Activated CD4-positive, alpha-beta T cell treated with anti-CD3 and anti-CD28 coated beads, Interleukin-10, Interleukin-2, amounts not matched to agents 100 ng/mL and 50 ng/mL, durations not matched to agents 16 hours and 8 hours (primary cell): ENCODE measurements around the gene IL1RAPL1.

Experiments
- DNase-seq: peaks from one replicate; pipeline ENCODE4 v3.0.0-alpha.2; 2020

Gene IL1RAPL1

DNA sequence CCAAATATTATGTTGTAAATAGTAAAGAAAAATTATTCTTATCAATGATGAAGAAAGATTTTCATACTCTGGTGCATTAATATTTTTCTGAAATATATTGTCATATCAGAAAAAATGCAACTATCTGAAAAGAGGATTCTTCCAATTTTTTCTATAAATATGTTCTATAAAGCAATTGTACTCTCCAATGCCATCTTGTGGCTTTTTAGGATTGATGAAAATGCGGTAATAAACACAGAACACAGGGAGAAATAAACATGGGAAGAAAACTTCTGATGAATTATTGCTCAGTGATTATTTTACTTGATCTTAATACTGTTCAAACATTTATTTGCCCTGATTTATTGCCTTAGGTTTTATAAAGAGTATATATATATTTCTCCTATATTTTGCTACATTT, 215.4 kb downstream of the IL1RAPL1 start:
- DNase-seq, result no peak

DNA sequence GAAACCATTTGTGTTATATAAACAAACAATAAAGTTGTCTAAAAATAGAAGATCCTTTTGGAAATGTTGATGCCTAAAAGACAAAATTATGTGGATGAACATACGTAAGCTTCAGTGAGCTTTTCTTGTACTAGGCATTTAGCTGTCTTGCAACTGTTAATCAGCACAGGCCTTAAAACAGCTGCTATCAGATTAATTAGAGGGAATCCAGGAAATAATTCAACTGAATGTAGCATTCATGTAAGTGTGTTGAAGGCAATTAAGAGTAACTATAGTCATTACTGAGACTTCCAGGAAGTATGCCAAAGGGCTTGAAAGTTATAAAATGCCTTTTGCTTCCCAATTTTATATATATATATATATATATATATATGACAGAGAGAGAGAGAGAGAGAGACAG, 248.7 kb downstream of the IL1RAPL1 start:
- DNase-seq, result no peak

DNA sequence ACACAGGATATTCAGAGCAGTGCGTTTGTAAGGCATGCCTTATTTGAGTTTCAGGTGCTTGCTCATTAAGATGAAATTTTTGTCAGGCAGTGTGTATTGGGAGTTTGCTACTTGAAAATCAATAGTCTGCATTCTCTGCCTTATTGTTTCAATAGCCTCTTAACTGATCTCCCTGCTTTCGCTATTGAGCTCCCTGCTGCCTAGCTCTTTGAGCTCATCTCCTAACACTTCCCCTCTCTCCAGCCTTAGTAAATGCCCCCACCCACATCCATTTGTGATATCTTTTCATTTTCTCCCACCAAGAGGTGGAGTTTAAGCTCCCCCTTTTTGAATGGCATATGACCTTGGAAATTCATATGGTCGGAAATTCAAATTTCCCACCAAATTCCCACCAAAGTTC, 256.6 kb downstream of the IL1RAPL1 start:
- DNase-seq, result no peak

GRCh38 chrX:28847423-28847822, 260.2 kb downstream of the IL1RAPL1 start:
- DNase-seq, result no peak

DNA sequence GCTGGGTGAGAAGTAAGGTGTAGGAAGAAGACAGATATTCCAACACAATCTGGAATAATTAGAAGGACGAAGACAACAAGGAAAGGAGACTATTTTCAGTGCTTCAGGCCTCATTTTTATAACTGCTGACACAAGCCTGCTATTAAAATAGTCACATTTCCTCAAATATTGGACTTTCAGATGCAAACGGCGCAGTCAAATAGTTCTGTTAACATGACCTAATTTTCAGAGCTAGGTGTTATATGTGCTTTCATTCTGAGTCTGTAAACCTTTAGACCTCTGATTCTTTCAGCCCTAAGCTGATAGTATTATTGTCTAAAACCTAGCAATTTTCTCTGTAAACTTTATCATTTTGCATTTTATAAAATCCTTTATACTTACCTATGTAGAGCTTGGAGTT, 261.5 kb downstream of the IL1RAPL1 start:
- DNase-seq, result no peak

- DNase-seq, result no peak
Observed at GRCh38 chrX:28850955-28851354, 263.7 kb downstream of the IL1RAPL1 start.

GRCh38 chrX:28851871-28852270, 264.6 kb downstream of the IL1RAPL1 start:
- DNase-seq, result no peak

- no peak for DNase-seq
Observed at GRCh38 chrX:28854637-28855036, 267.4 kb downstream of the IL1RAPL1 start.

DNA sequence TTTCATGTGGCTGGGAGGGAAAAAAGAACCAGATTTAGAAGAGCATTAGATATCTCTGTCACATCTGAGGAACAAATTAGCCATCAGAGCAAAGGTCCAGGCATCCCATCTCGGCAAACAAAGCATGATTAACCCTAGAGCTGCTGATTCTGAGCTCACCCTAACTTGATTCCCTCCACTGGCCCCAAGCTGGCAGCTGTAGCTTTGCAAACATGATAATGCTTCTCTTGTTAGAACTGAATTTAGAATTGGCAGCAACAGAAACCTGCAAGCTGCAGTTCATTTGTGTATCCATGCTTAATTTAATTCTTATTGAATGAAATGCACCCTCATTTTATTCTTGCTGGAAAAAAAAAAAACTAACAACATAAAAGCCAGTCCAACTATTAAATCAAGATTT, 289.2 kb downstream of the IL1RAPL1 start:
- DNase-seq, result no peak

GRCh38 chrX:28876901-28877300, 289.7 kb downstream of the IL1RAPL1 start:
- DNase-seq, result no peak

DNA sequence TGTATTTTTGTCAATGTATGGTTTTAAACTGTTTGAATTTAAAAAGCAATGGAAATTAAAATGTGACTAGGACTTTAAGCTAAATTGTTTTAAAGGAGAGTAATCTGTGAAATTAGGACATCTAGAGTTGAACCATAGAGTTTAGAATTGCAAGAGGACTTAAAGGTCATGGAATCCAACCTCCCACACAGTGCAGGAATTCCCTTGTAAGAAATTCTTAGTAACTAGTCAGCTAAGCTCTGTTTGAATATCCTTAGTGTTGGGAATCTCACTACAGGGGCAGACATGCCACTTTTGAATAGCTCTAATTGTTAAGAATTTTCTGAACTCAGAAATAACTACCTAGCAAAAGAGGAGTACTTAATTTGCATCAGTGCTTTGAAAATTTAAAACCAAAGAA, 292.9 kb downstream of the IL1RAPL1 start:
- DNase-seq, result no peak

DNA sequence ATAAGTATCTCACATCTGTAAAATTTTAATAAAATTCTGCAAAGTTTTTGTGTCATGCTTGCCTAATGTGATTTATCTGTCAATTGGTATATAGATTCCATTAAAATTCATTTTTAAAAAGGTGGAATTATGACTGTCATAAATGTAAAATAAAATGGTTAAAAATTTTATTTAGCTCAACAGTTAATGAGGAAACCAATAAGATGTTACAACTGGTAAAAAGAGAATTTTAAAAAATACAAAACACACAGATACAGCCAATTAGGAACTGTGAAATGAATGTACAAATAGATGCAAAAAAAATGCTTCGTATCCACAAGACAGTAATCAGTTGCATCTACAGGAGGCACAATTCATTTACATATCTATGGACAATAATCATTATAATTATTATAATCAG, 297.6 kb downstream of the IL1RAPL1 start:
- no peak for DNase-seq

- DNase-seq, result no peak
Observed at GRCh38 chrX:28888416-28888815, 301.2 kb downstream of the IL1RAPL1 start.

- DNase-seq, result no peak
Observed at GRCh38 chrX:28889591-28890090, 302.4 kb downstream of the IL1RAPL1 start.

DNA sequence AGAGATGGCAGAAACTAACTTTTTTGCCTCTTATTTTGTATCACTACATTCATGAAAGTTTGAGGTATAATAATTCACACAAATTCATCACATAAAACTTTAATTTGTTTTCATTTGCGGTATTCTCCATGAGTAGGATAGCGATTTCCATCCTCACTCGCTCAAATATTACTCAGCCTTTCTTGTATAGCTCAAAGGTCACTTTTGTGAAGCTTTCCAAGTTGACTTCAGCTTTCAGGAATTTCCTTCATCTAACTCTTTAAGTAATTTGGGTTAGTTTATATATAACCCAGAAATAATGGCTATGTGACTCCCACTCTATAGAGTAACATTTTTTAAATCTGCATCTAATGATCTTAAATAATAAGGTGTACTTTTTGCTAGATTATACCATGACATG, 314.4 kb downstream of the IL1RAPL1 start:
- DNase-seq, result no peak

DNA sequence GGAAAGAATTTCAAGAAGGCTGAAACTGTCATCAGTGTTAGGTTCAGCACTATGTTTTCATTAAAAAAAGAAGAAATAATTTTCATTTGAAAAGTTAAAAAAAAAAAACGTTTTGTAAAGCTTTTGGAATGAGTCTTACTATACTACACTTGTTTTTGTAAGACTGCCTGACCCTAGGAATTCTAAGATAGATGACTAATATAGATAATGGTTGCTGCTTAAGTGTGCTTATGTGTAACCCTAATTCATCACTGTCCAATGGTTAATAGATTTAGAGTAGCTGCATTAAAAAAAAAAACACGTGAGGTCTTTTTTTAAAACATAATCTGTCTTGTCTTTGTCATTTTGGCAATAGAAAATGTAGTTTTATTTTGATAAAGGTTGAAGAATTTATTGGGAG, 323.2 kb downstream of the IL1RAPL1 start:
- no peak for DNase-seq

GRCh38 chrX:28920153-28920943, 333.1 kb downstream of the IL1RAPL1 start:
- DNase-seq, result no peak

- no peak for DNase-seq
Observed at GRCh38 chrX:28922106-28922505, 334.9 kb downstream of the IL1RAPL1 start.

DNA sequence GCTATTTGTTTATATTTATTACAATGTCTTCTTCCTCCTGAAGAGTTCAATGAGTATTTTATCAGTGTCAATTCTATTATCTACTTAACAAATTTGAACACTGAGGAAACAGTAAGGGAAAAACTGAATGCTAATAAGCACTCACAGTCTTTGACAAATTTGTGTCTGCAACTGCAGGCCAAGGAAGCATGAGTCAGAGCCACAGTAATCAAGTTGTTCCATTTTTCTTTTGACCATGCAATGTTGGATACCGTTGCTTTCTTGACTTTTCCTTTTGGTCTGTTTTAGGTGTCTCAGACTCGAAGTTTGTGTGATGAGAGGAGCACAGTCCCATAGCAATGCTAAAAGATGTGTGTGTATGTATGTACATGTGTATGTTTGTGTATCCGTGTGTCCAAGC, 359.6 kb downstream of the IL1RAPL1 start:
- DNase-seq, result no peak

- no peak for DNase-seq
Observed at GRCh38 chrX:28960063-28960462, 372.8 kb downstream of the IL1RAPL1 start.

DNA sequence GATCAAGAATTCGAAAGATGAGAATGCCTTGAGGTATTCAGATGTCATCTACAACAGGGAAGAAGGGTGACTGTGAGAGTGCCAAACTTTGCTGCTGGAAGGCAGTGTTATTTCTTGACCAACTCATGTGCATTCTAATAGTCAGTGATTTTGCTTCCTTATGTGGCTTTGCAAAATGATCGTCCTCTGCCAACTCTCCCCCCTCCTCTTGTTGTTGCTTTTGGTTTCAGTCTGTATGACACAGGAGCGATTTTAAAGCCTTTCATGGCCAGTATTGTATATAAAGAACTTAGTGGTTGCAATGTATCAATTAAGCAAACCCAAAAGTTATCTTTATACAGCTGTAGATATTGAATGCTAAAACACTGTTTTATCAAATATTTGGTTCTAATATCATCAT, 379.1 kb downstream of the IL1RAPL1 start:
- no peak for DNase-seq

DNA sequence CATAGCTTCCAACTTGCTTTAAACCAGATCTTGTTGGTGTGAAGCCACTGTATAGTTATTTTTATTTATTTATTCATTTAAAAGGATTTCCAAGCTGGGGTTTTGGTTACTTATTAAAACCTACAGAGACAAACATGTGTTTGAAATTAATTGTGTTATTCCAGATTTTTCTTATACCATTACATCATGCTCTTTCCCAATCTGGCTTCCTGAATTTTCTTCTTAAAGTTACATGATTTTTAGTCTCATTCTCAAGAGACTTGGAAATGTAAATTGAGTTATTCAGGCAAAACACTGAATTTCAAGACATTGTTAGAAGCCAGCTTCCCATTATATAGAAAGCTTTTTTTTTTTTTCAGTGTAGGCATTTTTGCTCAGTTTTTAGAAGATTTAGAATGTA, 381.9 kb downstream of the IL1RAPL1 start:
- DNase-seq, result no peak

DNA sequence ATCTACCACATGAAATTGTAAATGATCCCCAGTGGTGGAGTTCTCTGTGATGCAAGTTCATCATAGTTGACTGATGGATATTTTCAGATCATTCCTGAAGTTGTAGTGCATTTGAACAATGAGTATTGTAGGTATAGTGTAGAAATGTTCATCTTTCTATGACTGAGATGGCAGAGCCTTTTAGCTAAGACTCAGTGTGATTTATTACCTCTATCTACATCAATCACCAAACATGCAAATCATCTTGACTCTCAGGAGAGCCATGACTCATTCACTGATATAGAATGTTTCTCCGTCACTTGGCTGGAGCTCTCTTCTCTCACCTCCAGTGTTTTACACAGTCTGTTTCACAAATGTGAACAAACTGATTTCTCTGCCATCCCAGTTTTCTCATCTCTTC, 392.6 kb downstream of the IL1RAPL1 start:
- DNase-seq, result no peak

- no peak for DNase-seq
Observed at GRCh38 chrX:28981952-28982351, 394.7 kb downstream of the IL1RAPL1 start.

DNA sequence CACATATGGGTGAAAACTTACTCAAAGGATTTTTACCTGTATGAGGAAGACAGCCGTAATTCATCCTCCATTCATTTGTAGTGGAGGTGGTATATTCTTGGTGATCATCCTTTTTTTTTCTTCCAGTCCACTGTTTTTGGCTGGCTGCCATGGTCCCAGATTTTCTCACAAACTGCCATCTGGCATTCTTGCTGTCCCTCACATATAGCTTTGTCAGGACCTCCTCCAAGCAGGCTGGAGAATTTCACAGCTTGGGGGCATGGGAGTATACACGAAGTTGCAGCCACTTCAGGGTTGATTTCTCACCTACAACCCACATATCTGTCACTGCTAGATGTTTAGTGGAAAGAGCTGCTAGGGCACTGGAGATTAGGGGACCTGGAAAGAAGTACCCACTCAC, 401.0 kb downstream of the IL1RAPL1 start:
- DNase-seq, result no peak
